Measurements from ENCODE around the gene ASS1.

ASS1 gene

DNA sequence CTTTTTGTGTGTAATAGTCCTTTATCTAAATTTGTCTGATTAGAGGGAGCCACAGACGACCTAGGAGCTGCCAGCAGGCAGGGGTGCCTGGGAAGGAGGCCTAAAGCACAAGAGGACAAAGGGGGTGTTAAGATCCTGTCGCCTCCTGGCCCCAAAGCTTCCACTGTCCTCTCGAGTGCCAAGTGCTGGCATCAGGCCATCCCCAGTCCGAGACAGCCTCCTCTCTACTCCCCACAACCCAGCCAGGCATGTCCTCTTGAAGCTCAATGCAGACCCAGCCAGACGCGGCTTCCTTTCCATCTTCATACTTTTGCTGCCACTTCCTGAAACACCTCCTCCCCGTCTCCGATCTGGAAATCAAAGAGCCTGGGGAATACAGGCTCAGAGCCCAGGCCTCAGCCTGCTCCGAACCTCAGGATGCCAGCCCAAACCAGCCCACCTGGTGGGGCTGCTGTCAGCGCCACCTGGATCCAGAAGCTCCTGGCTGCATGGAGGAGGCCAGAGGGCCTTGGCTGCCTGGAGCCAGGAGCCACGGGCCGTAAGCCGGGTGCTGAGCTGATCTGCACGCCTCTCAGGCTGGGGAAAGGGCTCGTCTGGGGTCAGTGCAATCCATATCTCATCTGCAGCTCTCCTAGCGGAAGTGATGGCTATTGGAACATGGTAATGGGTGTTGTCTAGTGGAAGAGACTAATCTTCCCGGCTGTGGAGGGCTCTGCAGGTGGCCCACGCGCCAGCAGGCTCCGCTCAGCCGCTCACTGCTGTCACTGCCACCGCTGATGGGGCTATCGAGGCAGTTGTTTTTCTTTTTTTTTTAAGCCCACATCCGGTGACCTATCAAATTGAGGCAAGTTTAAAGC is 74.4 kb downstream of the ASS1 start:
- no peaks in the 10 kb centered on the region for H3K36me3 ChIP-seq (ENCODE audit: low read length)
- no peaks in the 10 kb centered on the region for H3K9me3 ChIP-seq (ENCODE audit: insufficient read depth, low read length)
- no peaks in the 10 kb centered on the region for H3K79me2 ChIP-seq (ENCODE audit: insufficient read depth, low read length)
- no peak overlapping the region for H3K9ac ChIP-seq (ENCODE audit: low read length)
- H2AFZ ChIP-seq (ENCODE audit: low read depth, low read length, severe bottlenecking), result no peak overlapping the region
- H3K4me2 ChIP-seq (ENCODE audit: low read depth, low read length, poor library complexity, severe bottlenecking), result no peak overlapping the region
- no peaks in the 10 kb centered on the region for H4K20me1 ChIP-seq (ENCODE audit: low read depth, low read length)
- H3F3A ChIP-seq (ENCODE audit: insufficient read depth), result no peaks in the 10 kb centered on the region
- no peaks in the 10 kb centered on the region for H3K9me2 ChIP-seq (replicated peaks; ENCODE audit: insufficient read depth, low read length)
- H3K27me3 ChIP-seq (ENCODE audit: low read length), result no peaks in the 10 kb centered on the region
- H3K27ac ChIP-seq (ENCODE audit: low read depth, low read length), result no peak overlapping the region
- TF ChIP-seq CTCF (IDR thresholded peaks at IDR 0.05; ENCODE audit: insufficient read depth, low read length, poor library complexity, severe bottlenecking) (no peak), EZH2phosphoT487 (conservative IDR thresholded peaks at IDR 0.05; ENCODE audit: low read length) (no peak)
- no peak overlapping the region for H3K4me3 ChIP-seq (ENCODE audit: insufficient read depth, low read length, poor library complexity, severe bottlenecking)

DNA sequence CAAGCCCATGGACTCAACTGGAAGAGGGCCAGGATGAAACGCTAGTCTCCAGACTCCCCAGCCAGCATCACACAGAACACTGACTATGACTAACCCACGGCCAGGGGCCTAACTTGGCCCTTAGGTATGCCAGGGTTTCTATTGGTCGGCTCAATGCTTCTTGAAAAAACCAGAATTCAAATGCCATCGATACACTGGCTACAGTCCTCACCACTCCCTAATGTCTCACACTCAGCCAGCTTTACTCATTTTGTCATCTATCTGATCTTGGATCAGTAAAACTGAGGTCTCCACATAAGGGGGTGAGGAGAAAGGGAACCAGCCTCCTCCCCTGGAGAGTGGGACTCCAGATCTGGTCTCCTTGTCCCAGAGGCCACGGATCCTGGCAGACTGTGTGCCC is 75.2 kb downstream of the ASS1 start:
- no peak overlapping the region for H3K27ac ChIP-seq (ENCODE audit: low read depth, low read length)
- H3K4me2 ChIP-seq (ENCODE audit: low read depth, low read length, poor library complexity, severe bottlenecking), result no peak overlapping the region
- H3K79me2 ChIP-seq (ENCODE audit: insufficient read depth, low read length), result no peaks in the 10 kb centered on the region
- H2AFZ ChIP-seq (ENCODE audit: low read depth, low read length, severe bottlenecking), result no peak overlapping the region
- H3K36me3 ChIP-seq (ENCODE audit: low read length), result no peaks in the 10 kb centered on the region
- no peak overlapping the region for H3K4me3 ChIP-seq (ENCODE audit: insufficient read depth, low read length, poor library complexity, severe bottlenecking)
- TF ChIP-seq EZH2phosphoT487 (conservative IDR thresholded peaks at IDR 0.05; ENCODE audit: low read length) (no peak), CTCF (IDR thresholded peaks at IDR 0.05; ENCODE audit: insufficient read depth, low read length, poor library complexity, severe bottlenecking) (no peak)
- H3F3A ChIP-seq (ENCODE audit: insufficient read depth), result no peaks in the 10 kb centered on the region
- no peak overlapping the region for H3K9ac ChIP-seq (ENCODE audit: low read length)
- H4K20me1 ChIP-seq (ENCODE audit: low read depth, low read length), result no peaks in the 10 kb centered on the region
- no peaks in the 10 kb centered on the region for H3K27me3 ChIP-seq (ENCODE audit: low read length)
- no peaks in the 10 kb centered on the region for H3K9me3 ChIP-seq (ENCODE audit: insufficient read depth, low read length)
- no peaks in the 10 kb centered on the region for H3K9me2 ChIP-seq (replicated peaks; ENCODE audit: insufficient read depth, low read length)

GRCh38 chr9:130521715-130522114 is 77.0 kb downstream of the ASS1 start:
- Histone ChIP-seq H4K20me1 (ENCODE audit: low read depth, low read length) (no peaks in the 10 kb centered on the region), H3K27ac (ENCODE audit: low read depth, low read length) (no peak overlapping the region), H3K4me2 (ENCODE audit: low read depth, low read length, poor library complexity, severe bottlenecking) (no peak overlapping the region), H3K27me3 (ENCODE audit: low read length) (no peaks in the 10 kb centered on the region), H3K9me3 (ENCODE audit: insufficient read depth, low read length) (no peaks in the 10 kb centered on the region), H3K9me2 (replicated peaks; ENCODE audit: insufficient read depth, low read length) (no peaks in the 10 kb centered on the region), H2AFZ (ENCODE audit: low read depth, low read length, severe bottlenecking) (no peak overlapping the region), H3K79me2 (ENCODE audit: insufficient read depth, low read length) (no peaks in the 10 kb centered on the region), H3K36me3 (ENCODE audit: low read length) (no peaks in the 10 kb centered on the region), H3K4me3 (ENCODE audit: insufficient read depth, low read length, poor library complexity, severe bottlenecking) (no peak overlapping the region), H3K9ac (ENCODE audit: low read length) (no peak overlapping the region), H3F3A (ENCODE audit: insufficient read depth) (no peaks in the 10 kb centered on the region)
- TF ChIP-seq EZH2phosphoT487 (conservative IDR thresholded peaks at IDR 0.05; ENCODE audit: low read length), result no peak
- TF ChIP-seq CTCF (IDR thresholded peaks at IDR 0.05; ENCODE audit: insufficient read depth, low read length, poor library complexity, severe bottlenecking), result no peak

Data from SU-DHL-6 (cell line).